M059J (cell line): ENCODE data around the gene TSPAN10. TPM values are rescaled to one million over a fixed set of nuclear protein-coding genes. Genes with fewer than 3 reads are reported as not detected.
A peak's percentile ranks its signal among the peaks of the same experiment; 100 is the strongest.

Source experiments
- DNase-seq: peaks from one replicate; pipeline ENCODE4 v3.0.0-alpha.2; 2012; ENCODE audit warnings: low read depth
- total RNA-seq: library from RNA; depleted of rRNA; stranded (reverse); fragments of >200 nt; shearing (Covaris generic); gene quantifications from 2 replicates; pipeline ENCODE4 v1.2.3, GENCODE V29; 2014

Gene TSPAN10
- total RNA-seq, 1 experiment from 2014 or later = 5.3 TPM

DNA sequence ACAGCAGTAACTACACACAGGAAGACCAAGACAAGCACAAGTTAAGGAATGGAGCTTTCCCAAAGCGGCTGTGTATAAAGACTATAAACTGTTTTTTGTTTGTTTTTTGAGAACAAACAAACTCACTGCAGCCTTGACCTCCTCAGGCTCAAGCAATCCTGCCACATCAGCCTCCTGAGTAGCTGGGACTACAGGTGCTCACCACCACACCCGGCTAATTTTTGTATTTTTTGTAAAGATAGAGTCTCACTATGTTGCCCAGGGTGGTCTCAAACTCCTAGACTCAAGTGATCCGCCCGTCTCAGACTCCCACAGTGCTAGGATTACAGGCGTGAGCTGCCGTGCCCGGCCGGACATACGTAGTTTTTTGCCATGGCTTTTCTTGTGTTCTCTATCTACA lies 23.4 kb downstream of the TSPAN10 start:
- no peak for DNase-seq

DNA sequence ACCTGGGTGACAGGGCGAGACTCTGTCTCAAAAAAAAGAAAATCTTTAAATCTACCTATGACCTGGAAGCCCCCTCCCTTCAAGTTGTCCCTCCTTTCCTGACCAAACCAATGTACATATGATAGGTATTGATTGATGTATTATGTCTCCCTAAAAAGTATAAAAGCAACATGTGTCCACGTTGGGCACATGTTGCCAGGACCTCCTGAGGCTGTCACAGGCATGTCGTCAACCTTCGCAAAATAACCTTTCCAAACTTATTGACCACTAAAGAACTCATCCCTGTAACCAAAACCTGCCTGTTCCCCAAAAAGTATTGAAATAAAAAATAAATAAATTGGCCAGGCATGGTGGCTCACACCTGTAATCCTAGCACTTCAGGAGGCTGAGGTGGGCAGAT lies 25.0 kb downstream of the TSPAN10 start:
- no peak for DNase-seq

DNA sequence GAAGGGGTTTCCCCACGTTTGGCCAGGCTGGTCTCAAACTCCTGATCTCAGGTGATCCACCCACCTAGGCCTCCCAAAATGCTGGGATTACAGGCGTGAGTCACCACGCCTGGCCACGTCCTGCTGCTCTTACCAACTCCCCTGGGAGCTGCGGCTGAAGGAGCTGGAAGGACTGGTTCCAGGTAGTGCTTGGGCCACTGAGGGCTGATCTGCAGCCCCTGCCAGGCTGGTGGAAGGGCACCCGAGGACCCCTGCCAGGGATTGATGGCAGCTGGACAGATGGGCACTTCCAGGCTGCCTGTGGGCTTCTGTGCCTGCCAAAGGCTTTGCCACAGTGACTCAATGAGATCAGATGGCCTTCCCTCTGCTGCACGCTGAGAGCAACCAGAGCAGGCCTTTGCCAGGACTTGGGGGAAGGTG lies 27.1 kb downstream of the TSPAN10 start:
- no peak for DNase-seq

DNA sequence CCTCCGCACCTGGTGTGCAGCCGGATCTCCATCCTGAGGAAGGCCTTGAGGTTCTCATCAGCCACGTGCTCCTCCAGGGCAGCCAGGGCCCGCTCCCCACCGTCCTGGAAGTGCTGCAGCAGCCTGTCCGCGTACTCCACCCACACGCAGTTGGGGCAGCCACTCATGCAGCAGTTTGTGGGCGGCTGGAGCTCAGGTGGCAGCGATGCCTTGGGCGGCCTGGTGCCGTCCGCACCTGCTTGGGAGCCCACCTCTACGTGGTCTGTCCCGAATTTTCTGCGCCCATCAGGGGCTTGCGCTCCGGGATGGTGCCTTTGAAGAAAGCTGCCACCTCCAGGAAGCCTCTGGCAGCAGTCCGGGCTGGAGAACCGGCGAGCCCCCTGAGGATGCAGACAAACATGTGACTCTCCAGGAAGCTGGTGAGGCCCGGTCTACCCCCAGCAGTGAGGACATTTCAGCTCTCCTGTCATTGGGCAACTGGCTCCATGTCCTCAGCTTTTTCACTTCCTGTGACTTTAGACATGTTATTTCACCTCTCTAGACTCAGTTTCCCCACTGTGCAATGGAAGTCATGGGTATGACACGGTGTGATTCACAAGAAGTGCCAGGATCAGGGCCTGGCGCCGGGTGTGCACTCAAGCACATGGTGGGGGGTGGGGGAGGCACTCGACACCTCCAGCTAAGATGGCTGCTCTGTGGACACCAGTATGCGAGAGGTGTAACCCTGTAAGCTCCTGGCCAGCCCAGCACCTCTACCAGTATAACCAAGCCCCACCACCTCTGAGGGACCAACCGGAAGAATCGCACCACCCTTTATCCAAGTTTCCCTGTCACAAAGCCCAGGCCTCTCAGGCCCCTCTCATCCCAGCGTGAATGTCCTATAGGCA lies 28.5 kb downstream of the TSPAN10 start:
- DNase-seq = peak; percentile 18

DNA sequence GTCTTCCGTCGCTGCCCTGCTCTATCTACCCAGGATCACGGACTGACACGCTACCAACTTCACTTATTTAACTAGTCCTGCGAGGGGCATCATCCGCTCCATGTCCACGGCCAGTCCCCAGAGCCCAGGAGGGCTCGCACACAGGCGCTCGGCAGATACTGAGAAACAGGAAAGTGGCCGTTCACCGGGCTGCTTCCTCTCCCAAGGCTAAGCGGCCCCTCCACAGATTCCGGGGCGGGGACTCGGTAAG lies 29.0 kb downstream of the TSPAN10 start:
- DNase-seq = peak; percentile 29

DNA sequence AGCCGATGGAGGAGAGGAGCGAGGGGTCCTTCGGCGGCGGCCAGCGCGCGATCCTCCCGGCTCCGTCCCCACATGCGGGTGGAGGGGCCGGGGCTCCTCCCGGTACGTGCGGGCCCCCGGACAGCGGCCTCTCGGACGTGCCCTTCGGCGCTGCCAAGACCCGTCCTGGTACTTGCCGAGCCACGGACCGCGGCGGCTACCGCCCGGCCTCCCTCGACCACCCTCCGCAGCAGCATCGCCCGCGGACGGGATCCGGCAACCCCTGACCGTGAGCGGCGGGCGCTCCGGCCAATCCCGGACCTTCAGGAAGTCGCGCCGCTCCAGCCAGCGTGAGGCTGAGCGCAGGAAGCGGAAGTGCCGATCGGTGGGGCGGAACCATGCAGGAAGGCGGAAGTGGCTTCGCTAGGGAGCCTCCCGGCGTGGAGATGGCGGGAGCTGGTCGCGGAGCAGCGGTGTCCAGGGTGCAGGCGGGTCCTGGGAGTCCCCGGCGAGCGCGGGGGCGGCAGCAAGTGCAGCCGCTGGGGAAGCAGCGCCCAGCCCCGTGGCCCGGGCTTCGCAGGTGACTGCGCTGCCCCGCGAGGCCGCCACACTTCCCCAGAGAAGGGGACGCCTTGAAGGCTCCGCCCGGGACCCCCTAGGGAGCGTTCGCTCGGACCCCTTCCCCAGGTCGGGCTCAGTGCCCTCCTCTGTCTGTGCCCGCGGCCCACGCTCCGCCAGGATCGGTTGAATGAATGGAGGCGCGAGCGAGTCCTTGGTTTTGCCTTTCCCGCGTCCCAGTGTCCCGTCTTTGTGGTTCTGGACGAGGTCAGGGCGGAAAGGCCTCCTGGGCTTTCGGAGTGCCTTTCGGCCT lies 29.6 kb downstream of the TSPAN10 start, which contains the start of the genes CCDC137 and OXLD1:
CCDC137 (plus strand) TSS at position 396 of the 850 bp plus-strand sequence; CDS start at position 426, 30 bp downstream.
OXLD1 (minus strand) TSS at position 264 of the 850 bp plus-strand sequence; CDS start at position 236, 28 bp downstream.
- DNase-seq = peak; percentile 94

DNA sequence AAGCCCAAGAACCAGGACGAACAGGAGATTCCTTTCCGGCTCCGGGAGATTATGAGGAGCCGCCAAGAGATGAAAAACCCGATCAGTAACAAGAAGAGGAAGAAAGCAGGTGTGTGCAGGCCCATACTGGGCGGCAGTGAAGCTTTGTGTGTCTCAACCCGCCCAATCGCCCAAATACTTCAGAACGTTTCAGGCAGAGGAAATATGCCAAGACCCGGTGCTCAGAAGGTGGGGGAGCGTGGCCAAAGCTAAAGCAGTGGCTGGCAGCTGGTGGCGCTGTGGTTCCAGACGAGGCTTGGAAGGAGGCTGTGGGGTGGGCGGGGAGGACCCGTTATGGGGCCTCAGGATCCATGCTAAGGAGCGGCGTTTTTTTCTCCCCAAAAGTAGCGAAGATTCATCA lies 30.8 kb downstream of the TSPAN10 start:
- DNase-seq = no peak

DNA sequence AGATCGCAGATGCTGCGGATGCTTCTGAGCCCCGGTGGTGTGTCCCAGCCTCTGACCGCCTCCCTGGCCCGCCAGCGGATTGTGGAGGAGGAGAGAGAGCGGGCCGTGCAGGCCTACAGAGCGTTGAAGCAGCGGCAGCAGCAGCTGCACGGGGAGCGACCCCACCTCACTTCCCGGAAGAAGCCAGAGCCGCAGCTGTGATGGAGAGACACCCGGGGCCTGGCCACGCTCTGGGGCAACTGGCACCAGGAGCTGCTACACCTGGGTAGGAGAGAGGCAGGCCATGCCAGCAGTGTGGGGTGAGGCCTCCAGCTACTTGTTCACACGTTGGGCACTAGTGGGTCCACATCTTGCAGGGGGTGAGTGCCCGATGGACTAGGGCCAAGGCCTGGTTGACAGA lies 35.5 kb downstream of the TSPAN10 start:
- no peak for DNase-seq

DNA sequence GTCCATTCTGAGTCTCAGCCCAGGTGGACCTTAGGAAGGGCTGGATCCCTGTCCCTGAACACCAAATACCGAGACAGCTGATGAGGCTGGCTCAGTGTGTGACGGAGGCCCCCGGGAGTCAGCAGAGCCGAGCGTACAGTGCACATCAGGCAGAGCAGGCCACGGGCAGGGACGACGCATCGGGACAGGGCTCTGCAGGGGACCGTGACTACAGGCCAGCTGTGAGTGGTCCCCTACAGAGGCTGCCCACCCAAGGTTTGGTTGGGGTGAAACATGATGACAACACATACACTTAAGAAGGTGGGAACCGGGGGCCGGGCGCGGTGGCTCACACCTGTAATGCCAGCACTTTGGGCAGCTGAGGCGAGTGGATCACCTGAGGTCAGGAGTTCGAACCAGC lies 36.0 kb downstream of the TSPAN10 start:
- DNase-seq = no peak

DNA sequence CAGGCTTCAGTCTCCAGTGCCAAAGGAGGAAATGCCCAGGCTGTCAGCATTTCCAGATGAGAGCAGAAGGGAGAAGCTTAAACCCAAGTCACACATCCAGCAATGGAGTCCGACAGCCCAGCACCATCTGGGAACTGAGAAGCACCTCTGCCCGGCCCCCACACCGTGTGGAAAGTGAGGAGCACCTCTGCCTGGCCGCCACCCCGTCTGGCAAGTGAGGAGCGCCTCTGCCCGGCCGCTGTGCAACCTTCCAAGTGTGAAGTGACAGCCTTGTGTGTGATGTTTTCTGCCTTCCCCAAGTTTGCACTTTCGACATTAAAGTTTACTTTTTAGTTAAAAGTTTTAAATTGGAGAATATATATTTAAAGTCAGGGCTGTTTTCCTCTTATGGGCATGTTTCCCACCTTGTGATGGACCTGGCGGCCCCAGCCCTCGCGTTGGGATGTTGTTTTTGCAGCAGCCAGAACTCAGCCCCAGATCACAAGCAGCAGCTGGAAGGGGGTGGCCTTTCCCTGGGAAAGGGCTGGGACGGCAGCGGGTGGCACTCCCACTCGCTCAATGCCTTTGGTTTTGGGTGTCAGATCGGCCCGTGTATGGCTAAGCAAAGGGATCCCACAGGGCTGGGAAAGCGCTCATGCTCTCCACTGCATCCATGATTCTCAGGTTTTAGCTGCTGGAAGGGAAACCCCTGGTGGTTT lies 36.7 kb downstream of the TSPAN10 start:
- DNase-seq = no peak

DNA sequence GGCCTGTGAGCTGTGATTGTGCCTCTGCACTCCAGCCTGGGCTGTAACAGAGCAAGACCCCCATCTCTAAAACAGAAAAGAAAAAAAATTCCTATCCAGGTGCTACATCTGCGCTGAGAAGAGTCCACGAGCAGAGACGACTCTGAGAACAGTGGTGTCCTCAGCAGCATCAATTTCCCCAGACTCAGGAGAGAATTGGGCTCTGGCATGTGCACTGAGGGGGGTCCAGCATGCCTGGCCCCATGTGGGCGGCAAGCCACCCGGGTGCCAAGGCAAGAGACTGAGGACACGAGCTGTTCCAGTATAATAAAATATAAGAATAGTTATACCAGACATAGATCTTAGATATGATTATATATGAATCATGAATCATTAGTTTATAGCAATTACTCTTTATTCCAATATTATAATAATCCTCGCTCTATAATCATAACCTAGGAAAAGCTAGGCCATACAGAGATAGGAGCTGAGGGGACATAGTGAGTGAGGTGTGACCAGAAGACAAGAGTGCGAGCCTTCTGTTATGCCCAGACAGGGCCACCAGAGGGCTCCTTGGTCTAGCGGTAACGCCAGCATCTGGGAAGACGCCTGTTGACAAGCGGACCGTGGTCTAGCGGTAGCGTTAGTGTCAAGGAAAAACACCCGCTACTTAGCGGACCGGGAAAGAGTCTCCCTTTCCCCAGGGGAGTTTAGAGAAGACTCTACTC lies 38.7 kb downstream of the TSPAN10 start:
- DNase-seq = peak; percentile 32

DNA sequence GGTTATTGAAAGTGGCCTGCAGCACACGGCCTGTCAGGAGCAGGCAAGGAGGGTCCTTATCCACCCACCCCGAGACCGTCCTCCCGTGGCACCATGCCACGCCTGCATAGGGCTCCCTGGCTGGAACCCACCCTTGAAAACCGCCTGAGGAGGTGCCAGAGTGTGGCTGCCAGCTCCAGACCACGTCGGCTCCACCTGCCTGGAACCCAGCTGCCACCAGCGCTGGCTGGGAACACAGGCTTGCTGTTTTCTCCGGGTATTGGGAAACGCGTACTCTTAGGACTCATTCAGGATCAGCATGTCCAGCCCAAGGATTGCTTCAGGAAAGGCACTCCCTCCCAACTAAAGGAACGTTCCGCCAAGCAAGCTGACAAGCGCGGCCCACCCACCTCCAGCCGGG lies 39.9 kb downstream of the TSPAN10 start:
- DNase-seq = no peak

DNA sequence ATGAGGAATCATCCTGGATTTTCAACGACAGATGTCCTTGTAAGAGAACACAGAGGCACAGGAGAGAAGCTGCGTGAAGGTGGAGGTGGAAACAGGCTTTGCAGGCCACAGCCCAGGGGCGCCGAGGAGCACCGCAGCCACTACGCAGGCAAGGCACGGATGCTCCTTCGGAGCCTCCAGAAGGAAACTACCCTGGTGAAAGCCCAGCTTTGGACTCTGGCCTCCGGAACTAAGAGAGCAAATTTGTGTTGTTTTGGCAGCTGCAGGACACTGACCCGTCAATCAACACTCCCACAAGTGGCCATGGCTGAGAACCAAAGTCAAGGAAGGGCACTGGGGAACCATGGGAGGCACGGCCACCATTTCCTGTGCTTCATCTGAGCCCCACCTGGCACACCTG lies 43.2 kb downstream of the TSPAN10 start:
- no peak for DNase-seq

DNA sequence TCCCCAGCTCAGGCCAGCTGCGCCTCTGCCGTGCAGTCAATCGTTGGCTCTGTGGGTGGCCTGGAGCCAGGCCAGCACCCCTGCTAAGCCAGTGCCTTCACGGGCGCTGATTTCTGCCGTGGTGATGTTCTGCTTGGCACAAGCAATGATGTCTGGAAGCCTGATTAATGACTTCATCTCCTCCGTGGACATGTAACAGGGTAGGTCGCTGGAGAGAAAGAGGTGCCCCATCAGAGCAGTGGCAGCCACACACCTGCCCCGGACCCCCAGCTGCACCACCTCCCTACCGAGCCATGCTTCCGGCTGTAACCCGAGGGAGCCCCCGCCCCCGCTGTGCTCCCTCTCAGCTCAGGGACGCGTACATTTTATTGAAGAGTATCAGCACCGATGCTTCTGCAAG lies 44.7 kb downstream of the TSPAN10 start:
- DNase-seq = no peak

DNA sequence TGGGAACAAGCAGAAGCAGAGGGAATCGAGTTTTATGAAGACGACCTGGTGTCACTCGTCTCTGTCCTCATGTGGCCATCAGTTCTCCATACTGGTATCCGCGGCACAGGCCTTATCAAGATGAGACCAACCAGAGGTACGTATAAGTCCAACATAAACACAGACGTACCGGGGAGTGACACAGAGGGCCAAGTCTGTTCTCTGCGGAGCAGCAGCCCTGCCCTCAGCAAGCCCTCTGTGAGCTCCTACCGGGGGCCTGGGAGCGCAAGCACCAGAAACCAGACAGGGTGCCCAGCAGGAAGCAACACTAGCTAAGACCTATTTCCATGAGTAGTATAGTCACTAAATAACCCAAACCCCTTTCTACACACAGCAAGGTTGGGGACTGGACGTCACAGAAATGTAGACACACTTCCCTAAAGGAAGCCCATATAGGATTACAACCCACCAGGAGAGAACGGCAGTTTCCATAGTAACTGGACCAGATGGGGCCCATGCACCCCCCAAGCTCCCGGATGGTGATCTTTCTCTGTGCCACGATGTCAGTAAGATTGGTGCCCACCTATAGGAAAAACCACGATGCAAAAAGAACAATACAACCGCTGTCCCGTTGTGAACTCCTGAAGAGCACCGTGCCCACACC lies 45.7 kb downstream of the TSPAN10 start:
- no peak for DNase-seq

DNA sequence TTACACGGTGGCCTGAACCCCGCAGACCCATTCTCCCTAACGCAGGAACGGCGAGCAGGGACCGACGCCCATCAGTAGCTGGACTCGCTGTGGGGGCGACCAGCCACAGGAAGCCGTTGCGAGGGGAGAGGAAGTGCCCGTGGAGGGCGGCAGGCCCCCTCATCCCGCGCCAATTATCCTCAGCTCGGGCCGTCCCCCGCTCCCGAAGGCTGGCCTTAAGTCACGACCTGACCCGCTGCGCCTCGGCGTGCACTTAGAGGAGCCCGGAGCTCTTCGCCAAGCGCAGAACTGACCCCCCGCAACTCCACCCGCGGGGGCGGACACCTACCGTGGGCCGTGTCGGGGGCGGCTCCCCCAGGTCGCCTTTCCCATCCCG lies 46.2 kb downstream of the TSPAN10 start:
- DNase-seq = no peak

DNA sequence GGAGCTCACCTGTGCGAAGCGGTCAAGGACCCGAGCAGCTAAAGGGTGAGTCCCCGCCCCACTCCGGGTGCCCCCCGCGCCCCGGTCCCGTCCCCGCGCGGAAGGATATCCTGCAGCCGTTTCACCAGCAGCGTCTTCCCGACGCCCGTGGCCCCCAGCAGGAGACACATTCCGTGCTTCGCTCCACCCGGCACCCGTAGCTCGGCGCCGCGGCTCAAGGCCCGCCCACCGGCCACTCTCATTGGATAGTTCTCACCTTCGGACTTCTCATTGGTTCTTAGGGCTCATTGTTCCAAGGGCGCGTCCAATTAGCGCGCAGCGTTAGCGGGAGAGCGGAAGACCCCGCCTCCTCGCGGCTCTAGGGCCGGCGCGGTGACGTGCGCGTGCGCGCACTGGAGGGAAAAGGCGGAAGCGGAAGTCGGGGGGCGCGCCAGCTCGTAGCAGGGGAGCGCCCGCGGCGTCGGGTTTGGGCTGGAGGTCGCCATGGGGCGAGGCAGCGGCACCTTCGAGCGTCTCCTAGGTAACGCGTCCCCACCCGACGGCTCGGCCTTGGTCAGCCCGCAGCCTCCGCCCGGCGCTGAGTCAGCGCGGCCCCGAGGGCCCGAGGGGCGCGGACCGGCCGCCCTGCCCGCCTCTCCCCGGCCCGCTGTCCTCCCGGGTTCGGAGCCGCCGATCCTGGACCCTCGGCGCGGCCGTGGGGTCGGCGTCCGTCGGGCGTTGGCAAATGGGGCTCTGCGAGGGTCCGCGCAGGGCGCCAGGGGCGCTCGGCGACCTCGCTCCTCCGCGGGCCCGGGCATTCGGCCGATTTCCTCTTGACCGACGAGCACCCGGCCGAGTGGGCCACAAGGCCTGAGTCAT lies 46.8 kb downstream of the TSPAN10 start, which contains the start of the genes ARL16 and HGS:
ARL16 (minus strand) TSS at position 214 of the 858 bp plus-strand sequence; CDS start at position 170, 44 bp downstream.
HGS (plus strand) TSS at position 428 of the 858 bp plus-strand sequence; CDS start at position 484, 56 bp downstream.
- DNase-seq = peak; percentile 98

DNA sequence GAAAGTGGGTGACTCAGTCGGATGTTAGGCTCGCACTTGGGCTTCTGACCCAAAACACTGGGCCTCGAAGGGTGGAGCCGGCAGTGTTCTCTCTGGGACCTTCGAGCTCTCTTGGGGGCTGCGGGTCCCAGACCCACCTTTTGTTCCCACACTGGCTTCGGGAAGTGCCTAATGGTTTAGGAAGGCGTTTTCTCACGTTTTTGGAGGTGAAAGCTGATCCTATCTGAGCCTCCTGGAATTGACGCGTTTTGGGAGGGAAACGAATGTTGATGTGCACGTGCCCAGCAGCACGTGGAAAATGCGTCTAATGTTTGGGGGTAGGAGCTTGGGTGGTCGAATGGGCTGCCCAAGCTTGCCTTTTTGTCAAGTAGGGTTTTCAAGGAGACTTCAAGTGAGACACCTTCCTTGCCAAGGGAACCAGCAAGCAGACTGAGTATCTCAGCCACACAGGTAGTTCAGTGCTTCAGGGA lies 47.5 kb downstream of the TSPAN10 start:
- DNase-seq = peak; percentile 89

DNA sequence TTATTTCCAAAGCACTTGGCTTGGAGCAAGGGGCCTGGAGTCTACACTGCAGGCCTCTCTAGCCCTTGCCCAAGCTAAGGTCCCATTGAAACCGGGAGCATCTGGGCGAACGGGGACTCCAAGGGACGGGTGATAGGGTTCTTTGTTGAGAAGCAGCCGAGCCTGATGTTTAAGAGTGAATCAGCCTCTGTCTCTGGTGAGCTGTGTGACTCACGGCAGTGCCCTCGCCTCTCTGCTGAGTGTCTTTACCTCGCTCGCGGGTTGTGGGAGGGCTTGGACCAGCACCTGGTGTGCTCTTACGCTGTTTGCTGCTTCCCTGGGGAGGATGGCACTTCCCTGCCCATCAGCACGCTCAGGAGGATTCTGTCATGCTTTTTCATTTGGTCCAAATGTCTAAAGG lies 48.1 kb downstream of the TSPAN10 start:
- DNase-seq = peak; percentile 84

DNA sequence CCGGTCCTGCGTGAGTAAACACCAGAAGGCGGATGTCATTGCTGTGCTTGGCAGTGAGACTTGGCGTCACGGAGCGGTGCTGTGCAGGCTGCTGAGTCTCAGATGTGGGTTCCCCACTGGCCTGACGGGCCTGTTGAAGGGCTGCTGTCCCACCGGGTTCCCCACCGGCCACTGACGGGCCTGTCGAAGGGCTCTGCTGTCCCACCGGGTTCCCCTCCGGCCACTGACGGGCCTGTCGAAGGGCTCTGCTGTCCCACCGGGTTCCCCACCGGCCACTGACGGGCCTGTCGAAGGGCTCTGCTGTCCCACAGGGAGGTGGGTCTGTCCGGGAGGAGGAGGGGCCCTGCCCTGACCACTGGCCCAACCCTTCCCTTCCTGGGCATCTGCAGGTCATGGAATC lies 49.6 kb downstream of the TSPAN10 start:
- DNase-seq = no peak
